Lower leg skin (tissue), 3 donors: ENCODE measurements around the gene GRID2.

Source experiments
- POLR2A ChIP-seq, 2 donors: fragments of 450-650 bp; IDR thresholded peaks; one replicate each; pipeline ENCODE4 v1.6.1; 2016 to 2017; ENCODE audit warnings: antibody characterized with exemption in 2 of 2, mild to moderate bottlenecking in 1 of 2, moderate library complexity in 1 of 2
- TF ChIP-seq, protein P1 (sequence below), 3 donors: fragments of 450-650 bp; IDR thresholded peaks; one replicate each; pipeline ENCODE4 v1.5.1; 2016; ENCODE audit warnings: antibody characterized with exemption in 3 of 3, mild to moderate bottlenecking in 3 of 3, moderate library complexity in 2 of 3

DNA sequence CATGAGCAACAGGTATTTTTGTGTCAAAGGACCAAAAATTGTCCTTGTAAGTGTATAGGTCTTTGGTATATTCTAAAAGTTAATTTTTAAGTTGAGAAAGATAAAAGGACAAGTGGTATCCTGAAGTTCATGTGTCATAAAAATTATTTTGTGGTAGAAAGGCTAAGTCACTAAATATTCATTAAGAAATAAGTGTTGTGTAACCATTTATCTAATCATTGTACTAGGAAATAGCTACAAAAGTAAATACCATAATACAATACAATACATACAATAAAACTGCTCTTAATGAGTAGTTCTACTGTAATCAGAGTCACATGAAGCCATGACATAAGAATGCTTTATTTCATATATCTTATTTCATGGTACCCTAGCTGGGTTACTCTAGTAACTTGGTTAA lies 1442.3 kb downstream of the GRID2 start:
- TF ChIP-seq, protein P1, sequence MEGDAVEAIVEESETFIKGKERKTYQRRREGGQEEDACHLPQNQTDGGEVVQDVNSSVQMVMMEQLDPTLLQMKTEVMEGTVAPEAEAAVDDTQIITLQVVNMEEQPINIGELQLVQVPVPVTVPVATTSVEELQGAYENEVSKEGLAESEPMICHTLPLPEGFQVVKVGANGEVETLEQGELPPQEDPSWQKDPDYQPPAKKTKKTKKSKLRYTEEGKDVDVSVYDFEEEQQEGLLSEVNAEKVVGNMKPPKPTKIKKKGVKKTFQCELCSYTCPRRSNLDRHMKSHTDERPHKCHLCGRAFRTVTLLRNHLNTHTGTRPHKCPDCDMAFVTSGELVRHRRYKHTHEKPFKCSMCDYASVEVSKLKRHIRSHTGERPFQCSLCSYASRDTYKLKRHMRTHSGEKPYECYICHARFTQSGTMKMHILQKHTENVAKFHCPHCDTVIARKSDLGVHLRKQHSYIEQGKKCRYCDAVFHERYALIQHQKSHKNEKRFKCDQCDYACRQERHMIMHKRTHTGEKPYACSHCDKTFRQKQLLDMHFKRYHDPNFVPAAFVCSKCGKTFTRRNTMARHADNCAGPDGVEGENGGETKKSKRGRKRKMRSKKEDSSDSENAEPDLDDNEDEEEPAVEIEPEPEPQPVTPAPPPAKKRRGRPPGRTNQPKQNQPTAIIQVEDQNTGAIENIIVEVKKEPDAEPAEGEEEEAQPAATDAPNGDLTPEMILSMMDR (IDR thresholded peaks at IDR 0.05), result no peak
- no peak for TF ChIP-seq POLR2A (IDR thresholded peaks at IDR 0.05)
